Measurements from ENCODE around the gene NKX2-1.
"Not testable (repeated sequence)": the region's sequence is repeated elsewhere in the genome, so short reads cannot be mapped to it uniquely, and the experiment has no call there.

The NKX2-1 gene

DNA sequence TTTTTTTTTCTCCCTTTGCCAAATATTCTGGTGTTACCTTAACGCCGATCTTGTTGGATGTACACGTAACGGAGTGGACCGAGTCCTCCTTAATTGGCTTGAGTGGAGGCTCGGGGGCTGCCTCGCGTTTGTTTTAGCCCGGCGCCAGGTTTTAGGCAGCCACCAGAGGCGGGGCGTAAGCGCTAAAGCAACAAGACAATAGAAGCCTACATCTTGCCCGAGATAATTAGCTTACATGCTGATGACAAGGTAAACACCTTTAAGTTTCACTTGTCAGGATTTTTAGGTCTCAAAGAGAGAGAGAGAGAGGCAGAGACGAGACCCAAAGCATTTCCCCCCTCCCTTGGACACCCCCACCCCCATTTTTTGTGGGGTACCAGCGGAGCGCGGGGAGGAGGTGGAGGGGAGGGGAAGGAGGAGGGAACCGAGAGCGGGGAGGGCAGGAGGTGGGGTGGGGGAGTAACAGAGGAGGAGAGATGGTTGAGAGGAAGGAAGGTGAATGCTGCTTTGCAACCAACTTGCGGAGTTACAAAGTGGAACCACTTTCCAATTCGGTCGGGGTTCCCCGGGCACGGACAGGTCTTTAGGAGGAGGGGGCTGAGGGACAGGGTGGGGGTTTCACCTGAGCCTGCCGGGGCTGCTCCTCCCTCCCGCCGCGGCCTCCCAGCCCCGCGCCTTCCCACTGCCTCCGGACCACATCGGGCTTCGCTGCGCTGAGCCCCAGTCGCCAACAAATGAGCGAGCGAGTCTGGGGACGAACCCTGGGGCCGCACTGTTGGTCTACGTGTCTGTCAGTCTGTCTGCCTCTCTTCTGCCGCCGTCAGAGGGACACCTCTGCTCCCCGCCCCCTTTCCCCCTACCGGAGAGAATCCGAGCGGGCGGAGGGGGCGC lies at the start of gene NKX2-1:
Gene NKX2-1 (minus strand): TSS at position 802 of the 891 bp plus-strand sequence. CDS start 103 bp downstream, at position 699.
- DNase-seq (ENCODE audit: low read depth): no peak

- DNase-seq (ENCODE audit: low read depth): no peak
These were observed 36.9 kb upstream of the NKX2-1 start for GRCh38 chr14:36556811-36557433.

GRCh38 chr14:36555998-36556743 lies 36.1 kb upstream of the NKX2-1 start:
- no peak for DNase-seq (ENCODE audit: low read depth)

GRCh38 chr14:36553656-36554260 lies 33.7 kb upstream of the NKX2-1 start:
- DNase-seq (ENCODE audit: low read depth): peak; percentile 44

GRCh38 chr14:36550899-36551298 lies 30.9 kb upstream of the NKX2-1 start:
- no peak for DNase-seq (ENCODE audit: low read depth)

DNA sequence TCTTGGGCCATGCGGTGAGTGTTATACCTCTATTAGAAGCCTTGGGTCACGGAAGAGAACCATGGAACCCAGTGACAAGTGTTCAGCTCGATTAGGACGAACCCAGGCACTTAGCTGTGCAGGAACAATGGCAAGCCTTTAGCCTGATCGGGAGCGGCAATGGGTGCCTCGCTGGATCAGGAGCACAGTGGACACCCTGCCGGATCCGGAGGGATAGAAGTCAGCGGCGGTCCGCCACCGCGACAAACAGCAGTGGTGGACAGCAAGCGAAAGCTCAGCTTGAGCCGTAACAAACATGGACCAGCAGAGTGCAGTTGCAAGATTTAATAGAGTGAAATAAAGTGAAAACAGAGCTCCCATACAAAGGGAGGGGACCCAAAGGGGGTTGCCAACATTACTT lies 24.2 kb upstream of the NKX2-1 start:
- not testable (repeated sequence) for DNase-seq (ENCODE audit: low read depth)

- no peak for DNase-seq (ENCODE audit: low read depth)
These were observed 18.0 kb upstream of the NKX2-1 start for GRCh38 chr14:36538051-36538450.

DNA sequence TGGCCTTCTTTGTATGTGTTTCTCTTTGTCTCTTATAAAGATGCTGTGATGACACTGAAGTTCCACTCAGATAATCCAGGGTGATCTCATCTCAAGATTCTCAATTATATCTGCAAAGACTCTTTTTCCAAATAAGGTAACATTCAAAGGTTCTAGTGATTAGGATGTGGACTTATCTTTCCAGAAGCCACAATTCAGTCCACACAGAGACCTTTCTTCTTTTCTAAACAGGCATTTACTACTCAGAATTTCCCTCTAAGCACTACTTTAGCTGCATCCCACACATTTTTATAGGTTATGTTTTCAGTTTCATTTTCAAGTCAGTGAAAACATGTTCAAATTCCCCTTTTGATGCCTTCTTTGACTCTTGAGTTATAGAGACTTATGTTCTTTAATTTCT lies 9.0 kb upstream of the NKX2-1 start:
- DNase-seq (ENCODE audit: low read depth): no peak

- DNase-seq (ENCODE audit: low read depth): no peak
These were observed 5.7 kb upstream of the NKX2-1 start for GRCh38 chr14:36525746-36526099.

DNA sequence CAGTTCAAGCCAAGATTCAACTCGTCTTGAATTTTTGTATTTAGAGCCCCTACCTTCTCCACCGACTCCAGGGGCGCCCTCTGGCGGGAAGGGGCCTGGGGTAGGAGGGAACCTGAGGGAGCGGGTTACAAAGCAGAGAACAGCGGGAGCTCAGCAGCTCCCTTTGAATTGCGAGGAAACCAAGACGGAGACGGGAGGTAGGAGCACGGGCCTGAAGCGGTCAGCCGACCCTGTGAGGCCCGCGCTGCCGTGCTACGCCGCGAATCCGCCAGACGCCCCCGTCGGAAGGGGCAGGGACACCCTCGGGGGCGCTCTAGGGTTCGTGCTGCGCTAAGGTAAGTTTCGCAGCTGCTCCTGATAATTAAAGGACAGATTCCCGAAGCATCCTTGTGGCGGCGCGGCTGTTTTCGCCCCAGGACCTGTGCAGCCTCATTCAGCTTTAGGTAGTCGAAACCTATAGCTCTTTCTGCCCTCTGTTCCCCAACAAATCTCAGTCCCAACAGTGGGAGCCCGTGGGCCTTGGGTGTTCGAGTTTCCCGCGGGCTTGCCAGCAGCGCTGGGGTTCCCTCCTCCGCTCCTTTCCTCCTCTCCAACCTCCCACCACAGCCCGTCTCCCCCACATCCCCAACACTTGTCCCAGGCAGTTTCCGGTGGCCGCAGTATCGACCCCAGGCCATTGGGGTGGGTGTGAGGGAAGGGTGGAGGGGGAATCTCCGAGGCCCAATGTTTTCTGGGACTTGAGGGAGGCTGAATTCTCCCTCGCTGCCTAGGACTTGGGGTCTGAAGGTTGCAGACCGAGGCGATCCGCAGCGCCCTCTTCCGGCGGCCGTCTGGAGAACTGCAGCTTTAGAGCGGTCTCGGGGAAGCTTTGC lies 5.1 kb upstream of the NKX2-1 start:
- no peak for DNase-seq (ENCODE audit: low read depth)

DNA sequence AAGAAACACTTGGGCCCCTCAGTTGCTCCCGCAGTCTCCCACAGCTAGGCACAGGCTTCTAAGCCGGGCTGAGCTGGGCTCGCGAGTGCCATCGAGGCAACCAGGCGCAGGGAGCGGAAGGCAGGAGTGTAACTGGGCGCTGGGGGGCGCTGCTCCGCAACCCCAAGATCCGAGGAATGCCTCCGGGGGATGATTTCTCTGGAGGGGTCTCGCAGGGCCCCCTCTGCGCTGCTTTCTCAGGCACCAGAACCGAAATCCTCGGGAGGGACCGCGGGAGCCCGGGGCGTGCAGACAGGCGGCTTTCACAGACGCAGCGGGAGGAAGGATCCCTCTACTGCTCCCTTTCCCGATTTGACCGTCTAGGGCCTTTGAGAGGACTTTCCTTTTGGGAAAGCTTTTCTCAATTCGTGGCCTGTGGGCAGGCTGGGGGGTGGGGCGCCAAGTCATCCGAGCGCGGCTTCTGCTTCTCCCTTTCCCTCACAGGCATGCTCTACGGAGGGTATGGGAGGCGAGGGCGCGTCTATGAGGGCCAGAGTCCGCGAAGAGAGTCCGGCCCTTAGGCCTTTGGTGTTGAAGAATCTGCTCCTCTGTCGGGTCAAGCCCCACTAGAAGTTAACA lies 4.3 kb upstream of the NKX2-1 start:
- no peak for DNase-seq (ENCODE audit: low read depth)

- no peak for DNase-seq (ENCODE audit: low read depth)
These were observed 3.1 kb upstream of the NKX2-1 start for GRCh38 chr14:36522972-36523715.

DNA sequence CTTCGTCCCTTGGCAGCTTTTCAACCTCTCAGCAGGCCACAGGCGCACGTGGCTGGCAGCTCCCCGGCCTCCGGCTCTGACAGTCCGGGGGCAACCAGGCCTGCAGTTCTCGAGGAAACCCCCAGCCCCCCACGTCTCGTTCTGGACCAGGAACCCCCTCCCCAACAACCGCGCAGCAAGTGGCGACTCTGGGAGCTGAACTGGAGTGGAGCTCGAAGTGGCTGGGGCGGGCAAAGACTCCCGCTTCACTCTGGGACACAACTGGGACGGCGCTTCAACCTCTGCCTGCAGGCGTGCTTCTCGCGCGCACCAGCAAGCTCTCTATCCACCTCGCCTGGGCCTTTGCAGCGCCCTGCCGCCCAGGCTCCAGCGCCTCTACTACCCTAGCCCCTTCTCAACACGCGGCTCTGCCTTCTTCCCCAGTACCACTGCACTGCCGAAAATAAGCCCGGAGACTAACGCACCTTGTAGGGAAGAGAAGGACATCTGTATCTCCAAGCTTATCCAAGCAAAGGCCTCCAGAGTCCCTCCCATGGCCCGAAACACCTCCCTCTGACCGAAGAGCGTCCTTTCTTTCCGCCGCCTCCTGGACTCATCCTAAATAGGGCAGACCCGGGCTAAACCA lies 2.4 kb upstream of the NKX2-1 start:
- no peak for DNase-seq (ENCODE audit: low read depth)

DNA sequence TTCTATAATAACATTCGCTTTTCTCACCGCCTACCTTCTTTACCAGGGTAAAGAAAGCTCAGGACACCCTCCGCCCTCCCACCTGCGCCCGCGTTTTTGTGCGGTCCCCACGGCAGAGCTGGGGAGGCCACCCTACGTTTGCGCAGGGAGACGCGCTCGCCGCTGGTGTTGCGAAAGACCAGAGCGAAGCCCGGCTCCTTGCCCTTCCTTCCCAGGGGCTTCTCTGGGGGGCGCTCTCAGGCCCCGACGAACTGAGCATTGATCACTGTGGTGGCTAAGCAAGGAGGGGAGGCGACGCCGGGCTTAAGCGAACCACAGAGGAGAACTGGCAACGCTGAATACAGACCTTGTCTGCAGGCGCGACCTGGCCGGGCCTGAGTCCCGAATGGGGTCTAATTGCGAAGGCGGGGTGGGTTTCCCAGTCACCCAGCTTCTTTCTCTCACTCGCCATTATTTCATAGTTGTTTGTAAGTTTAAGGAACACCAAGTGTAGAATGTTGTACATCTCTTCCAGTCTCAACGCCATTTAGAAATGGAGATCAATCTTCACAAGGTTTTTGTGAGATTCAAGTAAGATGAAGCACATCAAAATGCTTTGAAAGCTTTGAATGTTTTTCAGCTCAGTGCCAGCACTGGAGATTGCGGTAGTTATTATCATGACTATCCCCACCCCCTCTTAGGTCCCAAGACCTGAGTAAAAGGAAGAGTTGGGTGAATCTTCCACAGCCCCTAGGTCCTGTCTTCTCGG lies 1.7 kb upstream of the NKX2-1 start:
- DNase-seq (ENCODE audit: low read depth): no peak

- peak; percentile 18 for DNase-seq (ENCODE audit: low read depth)
These were observed 831 bp upstream of the NKX2-1 start for GRCh38 chr14:36520601-36521525.

GRCh38 chr14:36518586-36519430 lies 1.2 kb downstream of the NKX2-1 start:
- DNase-seq (ENCODE audit: low read depth): no peak

DNA sequence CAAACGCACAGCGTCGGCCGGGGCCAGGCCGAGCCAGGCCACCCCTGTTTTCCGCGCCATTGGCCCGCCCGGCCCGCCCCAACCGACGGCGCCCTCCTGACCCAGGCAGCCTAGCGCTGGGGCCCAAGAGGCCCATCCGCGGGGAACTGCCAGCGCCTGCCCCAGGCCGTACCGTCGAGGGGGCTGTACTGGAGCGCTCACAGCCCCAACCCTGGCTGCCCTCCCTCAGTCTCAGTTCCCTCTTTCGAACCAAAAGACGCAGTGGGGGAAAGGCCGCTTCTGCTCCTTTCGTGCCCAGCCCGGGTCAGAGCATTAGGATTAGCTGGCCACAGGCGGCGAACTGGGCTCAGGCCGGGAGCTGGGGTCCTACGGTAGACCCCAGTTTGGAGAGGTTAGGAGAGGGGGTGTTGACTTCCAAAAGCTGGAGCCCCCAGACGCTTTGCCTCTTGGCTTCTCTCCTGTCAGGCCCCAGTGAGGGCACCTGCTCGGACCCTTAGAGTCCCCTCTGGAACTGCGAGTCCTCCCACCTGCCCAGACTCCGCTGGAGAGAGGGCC lies 1.9 kb downstream of the NKX2-1 start:
- no peak for DNase-seq (ENCODE audit: low read depth)
